Measurements from ENCODE around the gene GPC5. TPM values are rescaled to one million over a fixed set of nuclear protein-coding genes. Genes with fewer than 3 reads are reported as not detected.

GPC5 gene
- total RNA-seq, result not detected in 2 replicates

DNA sequence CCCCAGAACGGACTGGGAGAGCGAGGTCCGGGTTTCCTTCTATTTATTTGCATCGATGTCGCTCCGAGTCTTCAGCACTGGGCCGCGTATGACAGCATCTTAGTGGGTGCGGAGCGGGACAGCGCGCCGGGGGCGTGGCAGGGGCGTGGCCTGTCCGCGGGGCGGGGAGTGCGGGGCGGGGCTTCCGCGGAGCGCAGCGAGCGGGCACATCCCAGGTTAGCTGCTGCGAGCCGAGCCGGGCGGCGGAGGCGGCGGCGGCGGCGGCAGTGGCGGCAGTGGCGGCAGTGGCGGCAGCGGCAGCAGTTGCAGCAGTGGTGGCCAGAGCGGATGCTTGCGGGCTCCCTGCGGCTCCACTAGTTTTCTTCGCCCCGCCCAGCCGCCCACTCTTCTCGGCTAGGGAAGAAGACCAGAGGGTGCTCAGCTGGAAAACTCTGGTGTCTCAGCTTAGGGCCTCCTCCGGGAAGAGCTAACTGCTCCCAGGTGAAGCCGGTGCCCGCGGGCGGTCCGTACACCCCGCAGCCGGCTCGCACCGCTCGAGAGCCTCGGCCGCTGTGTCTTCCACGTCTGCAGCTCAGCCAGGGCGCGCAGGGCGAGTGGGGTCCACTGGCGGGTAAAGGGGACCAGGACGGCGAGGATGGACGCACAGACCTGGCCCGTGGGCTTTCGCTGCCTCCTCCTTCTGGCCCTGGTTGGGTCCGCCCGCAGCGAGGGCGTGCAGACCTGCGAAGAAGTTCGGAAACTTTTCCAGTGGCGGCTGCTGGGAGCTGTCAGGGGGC is at the start of gene GPC5:
Gene GPC5 (plus strand): TSS at position 209 of the 776 bp plus-strand sequence.

Small RNAs within 50 kb of the gene (small RNA-seq; reads per million reads assigned to genes)
- not detected for gene AL356737.1
- not detected for gene FABP5P4
- not detected for gene MIR548AS
- not detected for gene RNU4ATAC3P

Other genes with a start within 250 kb of the GPC5 start
- gene MIR17HG, start 50.9 kb upstream of the GPC5 start, total RNA-seq, result 5.9 and 12.9 TPM in 2 replicates